Measurements from ENCODE around the gene RPTOR. TPM values are rescaled to one million over a fixed set of nuclear protein-coding genes. Genes with fewer than 3 reads are reported as not detected.
"Not testable (repeated sequence)": the region's sequence is repeated elsewhere in the genome, so short reads cannot be mapped to it uniquely, and the experiment has no call there.

RPTOR gene
- total RNA-seq, 6 donors from 2014 or later = 26.8 to 109 (median 36.8) TPM

- no peak overlapping the region for H3K27ac ChIP-seq
- no peak for DNase-seq
- TF ChIP-seq, protein P1, sequence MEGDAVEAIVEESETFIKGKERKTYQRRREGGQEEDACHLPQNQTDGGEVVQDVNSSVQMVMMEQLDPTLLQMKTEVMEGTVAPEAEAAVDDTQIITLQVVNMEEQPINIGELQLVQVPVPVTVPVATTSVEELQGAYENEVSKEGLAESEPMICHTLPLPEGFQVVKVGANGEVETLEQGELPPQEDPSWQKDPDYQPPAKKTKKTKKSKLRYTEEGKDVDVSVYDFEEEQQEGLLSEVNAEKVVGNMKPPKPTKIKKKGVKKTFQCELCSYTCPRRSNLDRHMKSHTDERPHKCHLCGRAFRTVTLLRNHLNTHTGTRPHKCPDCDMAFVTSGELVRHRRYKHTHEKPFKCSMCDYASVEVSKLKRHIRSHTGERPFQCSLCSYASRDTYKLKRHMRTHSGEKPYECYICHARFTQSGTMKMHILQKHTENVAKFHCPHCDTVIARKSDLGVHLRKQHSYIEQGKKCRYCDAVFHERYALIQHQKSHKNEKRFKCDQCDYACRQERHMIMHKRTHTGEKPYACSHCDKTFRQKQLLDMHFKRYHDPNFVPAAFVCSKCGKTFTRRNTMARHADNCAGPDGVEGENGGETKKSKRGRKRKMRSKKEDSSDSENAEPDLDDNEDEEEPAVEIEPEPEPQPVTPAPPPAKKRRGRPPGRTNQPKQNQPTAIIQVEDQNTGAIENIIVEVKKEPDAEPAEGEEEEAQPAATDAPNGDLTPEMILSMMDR (IDR thresholded peaks at IDR 0.05) = no peak
- no peak for TF ChIP-seq POLR2A (IDR thresholded peaks at IDR 0.05)
- TF ChIP-seq EP300 (IDR thresholded peaks at IDR 0.05) = no peak
- TF ChIP-seq POLR2AphosphoS5 (IDR thresholded peaks at IDR 0.05) = no peak
These were observed 217.4 kb downstream of the RPTOR start for GRCh38 chr17:80762076-80762475.

GRCh38 chr17:80763293-80763867 is 218.7 kb downstream of the RPTOR start:
- Histone ChIP-seq H3K36me3 (no peaks in the 10 kb centered on the region), H3K4me3 (no peak overlapping the region), H3K27ac (no peak overlapping the region), H3K4me1 (peaks cover 8 to 17% (median 16%) of the 10 kb centered on the region in 4 donors), H3K27me3 (no peaks in the 10 kb centered on the region), H3K9me3 (no peaks in the 10 kb centered on the region)
- WGBS, 2 donors = 77 to 82% methylated on average over 15 of the region's 15 CpGs
- DNase-seq (no peak), ATAC-seq (ENCODE audit: low FRiP score in 2 of 2) (no peak)
- TF ChIP-seq POLR2AphosphoS5 (IDR thresholded peaks at IDR 0.05) (no peak), POLR2A (IDR thresholded peaks at IDR 0.05) (no peak), EP300 (IDR thresholded peaks at IDR 0.05) (no peak)
- TF ChIP-seq, protein P1 (IDR thresholded peaks at IDR 0.05) = no peak

More at GRCh38 chr17:80762076-80762475, 217.4 kb downstream of the RPTOR start:
- no peak overlapping the region for H3K4me3 ChIP-seq
- 91 to 93% methylated on average over 11 of the region's 11 CpGs for WGBS, 2 donors
- ATAC-seq (ENCODE audit: low FRiP score in 2 of 2) = no peak
- no peaks in the 10 kb centered on the region for H3K36me3 ChIP-seq
- H3K9me3 ChIP-seq = no peaks in the 10 kb centered on the region
- no peaks in the 10 kb centered on the region for H3K27me3 ChIP-seq
- H3K4me1 ChIP-seq = peaks cover 8 to 17% (median 16%) of the 10 kb centered on the region in 4 donors

- not testable (repeated sequence) for H3K9me3 ChIP-seq; H3K36me3 ChIP-seq; H3K4me3 ChIP-seq; ATAC-seq (ENCODE audit: low FRiP score in 2 of 2); H3K27ac ChIP-seq; H3K27me3 ChIP-seq; DNase-seq
- peaks cover 5 to 17% (median 8%) of the 10 kb centered on the region in 4 donors for H3K4me1 ChIP-seq
- 78 to 84% methylated on average over 3 to 4 of the region's 5 CpGs for WGBS, 2 donors
These were observed 220.0 kb downstream of the RPTOR start for GRCh38 chr17:80764627-80765145.

DNA sequence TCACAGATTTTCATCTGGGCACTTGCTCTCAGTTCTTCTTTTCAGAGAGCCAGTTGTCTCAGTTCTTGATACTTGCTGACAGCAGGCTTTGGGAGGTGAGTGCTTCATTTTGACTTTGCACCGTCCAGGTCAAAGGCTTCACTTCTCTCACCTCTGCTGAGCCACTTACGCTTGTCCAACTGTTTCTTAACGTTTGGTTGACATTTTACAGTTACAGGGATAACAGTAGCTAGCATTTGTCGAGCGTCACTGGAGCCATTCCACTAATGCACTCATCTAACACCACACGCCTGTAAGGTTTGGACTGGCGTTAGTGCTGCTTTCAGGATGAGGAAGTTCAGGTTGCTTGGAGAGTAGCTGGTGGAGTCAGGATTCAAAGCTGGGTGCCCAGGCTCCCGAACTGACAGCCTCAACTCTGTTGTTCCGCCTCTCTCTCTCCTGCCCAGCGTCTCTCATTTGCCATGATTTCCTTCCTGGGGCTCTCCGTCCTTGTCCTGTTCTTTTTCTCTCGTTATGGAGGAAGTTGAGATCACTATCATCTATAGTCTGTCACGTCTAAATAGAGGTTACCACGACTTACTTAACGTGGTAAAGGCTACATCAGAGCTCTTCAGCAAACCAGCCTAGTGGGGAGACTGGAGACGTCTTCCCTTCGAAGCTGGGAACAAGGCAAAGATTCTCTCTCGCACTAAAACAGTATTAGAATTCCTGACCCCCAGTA is 220.8 kb downstream of the RPTOR start:
- Histone ChIP-seq H3K27ac (no peak overlapping the region), H3K36me3 (no peaks in the 10 kb centered on the region), H3K9me3 (no peaks in the 10 kb centered on the region), H3K4me3 (no peak overlapping the region), H3K27me3 (no peaks in the 10 kb centered on the region), H3K4me1 (peaks cover 2 to 10% (median 5%) of the 10 kb centered on the region in 4 donors)
- 57 to 60% methylated on average over 18 of the region's 18 CpGs for WGBS, 2 donors
- DNase-seq (no peak), ATAC-seq (ENCODE audit: low FRiP score in 2 of 2) (no peak)
- TF ChIP-seq EP300 (IDR thresholded peaks at IDR 0.05) (no peak), POLR2A (IDR thresholded peaks at IDR 0.05) (no peak), POLR2AphosphoS5 (IDR thresholded peaks at IDR 0.05) (no peak)
- TF ChIP-seq, protein P1 (IDR thresholded peaks at IDR 0.05) = no peak

DNA sequence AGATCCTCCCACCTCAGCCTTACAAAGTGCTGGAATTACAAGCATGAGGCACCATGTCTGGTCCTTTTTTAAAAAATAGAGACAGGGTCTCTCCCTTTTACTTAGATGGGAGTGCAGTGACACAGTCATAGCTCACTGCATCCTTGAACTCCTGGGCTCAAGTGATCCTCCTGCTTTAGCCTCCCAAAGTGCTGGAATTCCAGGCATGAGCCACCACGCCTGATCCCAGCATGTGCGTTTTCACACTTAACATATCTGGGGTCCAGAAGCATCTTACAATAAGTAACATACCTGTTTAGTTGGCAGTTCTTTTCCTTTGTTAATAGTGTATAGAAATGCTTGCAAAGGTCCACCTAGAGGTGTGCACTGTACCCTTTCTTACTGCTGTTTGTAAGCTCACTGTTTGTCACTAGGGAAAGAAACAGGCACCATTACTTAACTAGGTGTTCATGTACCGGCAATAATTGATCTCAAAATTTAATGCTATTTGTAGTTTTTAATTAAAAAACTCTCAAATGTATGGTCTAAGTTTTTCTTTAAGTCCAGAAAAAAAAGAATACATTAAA is 221.7 kb downstream of the RPTOR start:
- DNase-seq (no peak), ATAC-seq (ENCODE audit: low FRiP score in 2 of 2) (no peak)
- Histone ChIP-seq H3K9me3 (no peaks in the 10 kb centered on the region), H3K36me3 (no peaks in the 10 kb centered on the region), H3K4me1 (peaks cover 0 to 3% (median under 1%) of the 10 kb centered on the region in 4 donors), H3K27ac (no peak overlapping the region), H3K27me3 (no peaks in the 10 kb centered on the region), H3K4me3 (no peak overlapping the region)
- no peak for TF ChIP-seq EP300 (IDR thresholded peaks at IDR 0.05)
- TF ChIP-seq, protein P1 (IDR thresholded peaks at IDR 0.05) = no peak
- TF ChIP-seq POLR2AphosphoS5 (IDR thresholded peaks at IDR 0.05) = no peak
- no peak for TF ChIP-seq POLR2A (IDR thresholded peaks at IDR 0.05)
- 85 to 96% methylated on average over 3 of the region's 3 CpGs for WGBS, 2 donors

All from upper lobe of left lung (tissue), 6 donors.